Fibroblast of skin of left quadriceps (primary cell): ENCODE results near the gene GALNT18.

Source experiments
- DNase-seq, 2 experiments: peaks; one replicate each; pipeline ENCODE4 v3.0.0-alpha.2; 2013; ENCODE audit warnings: low read depth in 2 of 2

The GALNT18 gene

GRCh38 chr11:11532574-11532973 lies 89.2 kb downstream of the GALNT18 start:
- DNase-seq: no peak

DNA sequence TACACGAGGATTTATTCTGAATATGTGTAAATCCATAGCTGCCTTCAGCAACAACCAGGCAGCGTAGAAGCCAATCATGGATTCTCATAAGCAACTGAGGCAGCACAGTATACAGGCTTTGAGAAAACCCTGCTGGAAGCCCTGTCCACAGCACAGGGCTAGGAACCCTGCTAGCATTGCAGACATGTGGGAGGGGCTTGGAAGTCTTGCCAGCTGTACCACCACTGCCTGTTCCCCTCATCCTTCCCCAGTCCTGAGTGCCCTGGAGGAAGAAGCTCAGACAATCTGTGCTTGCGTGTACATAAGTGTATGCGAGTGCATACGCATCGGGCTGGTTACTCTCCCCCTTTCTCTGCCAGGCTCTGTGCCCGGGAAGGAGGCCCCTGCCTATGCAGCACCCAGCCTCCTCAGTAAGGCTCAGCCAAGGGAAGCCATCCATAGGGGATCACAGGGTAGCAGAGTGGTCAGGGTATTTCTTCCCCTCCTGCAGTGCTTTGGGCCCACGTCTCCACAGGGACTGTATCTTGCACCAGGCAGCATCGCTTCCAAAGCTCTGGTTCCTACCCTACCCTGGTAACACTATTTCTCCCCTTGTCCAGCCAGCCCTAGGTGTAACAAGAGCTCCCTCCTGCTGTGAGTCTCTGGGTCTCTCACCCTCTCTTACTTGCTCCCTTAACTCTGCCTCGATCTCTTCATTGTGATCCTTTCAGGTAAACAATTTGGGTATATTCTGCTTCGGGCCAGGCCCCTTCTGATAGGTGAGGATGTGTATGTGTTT lies 90.5 kb downstream of the GALNT18 start:
- DNase-seq: no peak

- DNase-seq: no peak
These were observed 92.8 kb downstream of the GALNT18 start for GRCh38 chr11:11528986-11529385.

GRCh38 chr11:11525283-11525682 lies 96.5 kb downstream of the GALNT18 start:
- no peak for DNase-seq

- no peak for DNase-seq
These were observed 97.3 kb downstream of the GALNT18 start for GRCh38 chr11:11524436-11525061.

- no peak for DNase-seq
These were observed 99.2 kb downstream of the GALNT18 start for GRCh38 chr11:11522591-11522990.

GRCh38 chr11:11521306-11522002 lies 100.4 kb downstream of the GALNT18 start:
- no peak for DNase-seq

DNA sequence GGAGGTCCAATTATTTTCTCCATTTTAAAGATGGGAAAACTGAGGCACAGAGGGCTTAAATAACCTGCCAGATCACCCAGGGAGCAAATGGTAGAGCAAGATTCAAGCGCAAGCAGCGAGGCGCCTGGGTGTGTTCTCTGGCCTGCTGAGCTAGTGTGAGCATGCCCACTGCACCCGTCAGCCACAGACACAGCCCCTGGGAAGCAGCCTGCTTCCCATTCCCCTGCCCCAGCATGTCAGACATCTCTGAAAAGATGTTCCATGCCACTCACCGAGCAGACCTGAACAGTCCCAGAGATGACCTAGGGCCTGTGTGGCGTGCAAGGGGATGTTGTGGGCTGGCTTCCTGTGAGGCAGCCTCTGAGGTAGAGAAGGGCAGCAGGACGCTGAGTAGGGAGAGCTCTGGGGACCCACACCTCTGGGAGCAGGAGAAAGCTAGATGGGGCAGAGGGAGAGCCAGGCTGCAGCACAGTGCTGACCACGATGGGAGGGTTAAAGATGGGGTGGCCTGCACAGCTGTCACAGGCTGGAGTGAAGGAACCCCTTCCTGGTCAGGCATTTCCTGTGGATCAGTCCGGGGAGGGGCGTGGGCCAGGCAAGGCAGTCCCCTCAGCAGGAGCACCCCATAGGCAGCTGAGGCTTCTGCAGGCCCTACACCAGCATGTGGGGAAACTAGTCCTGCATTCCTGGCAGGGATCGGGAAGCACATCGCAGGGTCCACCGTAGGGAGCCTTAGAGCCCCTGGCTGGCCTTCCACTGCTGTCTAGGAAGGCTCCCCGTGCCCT lies 101.4 kb downstream of the GALNT18 start:
- no peak for DNase-seq

DNA sequence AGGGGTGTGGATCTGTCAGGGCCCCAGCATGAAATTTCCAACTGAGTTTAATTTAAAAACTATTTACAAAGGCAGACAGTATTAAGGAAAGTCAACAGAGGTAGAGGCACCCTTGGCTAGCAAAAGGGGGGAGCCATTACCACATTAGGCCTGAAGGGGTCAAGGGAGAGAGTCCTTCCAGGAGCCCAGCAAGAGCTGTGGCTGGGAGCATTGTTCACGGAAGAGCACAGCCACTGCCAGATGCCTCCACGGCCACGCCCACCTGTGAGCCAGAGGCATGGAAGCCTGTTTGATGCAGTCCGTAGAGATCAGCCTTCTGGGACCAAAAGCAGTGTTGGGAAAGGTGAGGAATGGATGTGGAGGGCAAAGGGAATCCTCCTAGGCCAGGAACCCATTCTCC lies 102.6 kb downstream of the GALNT18 start:
- DNase-seq: no peak

GRCh38 chr11:11514246-11514645 lies 107.6 kb downstream of the GALNT18 start:
- DNase-seq: no peak

DNA sequence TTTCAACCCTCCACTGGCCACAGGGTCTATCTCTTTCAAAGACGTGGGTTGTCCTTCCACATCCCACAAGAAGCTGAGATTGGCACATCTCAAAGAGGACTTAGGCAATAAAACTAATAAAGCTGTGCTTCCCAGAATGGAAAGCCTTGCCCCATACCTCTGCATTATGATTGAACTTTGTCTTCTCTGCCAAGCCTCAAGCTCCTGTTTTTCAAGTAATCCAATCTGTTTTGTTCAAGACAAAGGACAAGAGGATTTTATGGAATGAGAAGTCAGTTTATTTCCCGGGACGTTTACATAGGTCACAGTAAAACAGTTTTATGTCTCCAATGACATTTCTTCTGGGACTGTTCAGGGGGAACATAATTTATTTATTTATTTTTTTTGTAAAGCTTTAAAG lies 108.4 kb downstream of the GALNT18 start:
- peak; percentile 1 for DNase-seq

- no peak for DNase-seq
These were observed 108.9 kb downstream of the GALNT18 start for GRCh38 chr11:11512929-11513328.

GRCh38 chr11:11512502-11512901 lies 109.3 kb downstream of the GALNT18 start:
- no peak for DNase-seq

DNA sequence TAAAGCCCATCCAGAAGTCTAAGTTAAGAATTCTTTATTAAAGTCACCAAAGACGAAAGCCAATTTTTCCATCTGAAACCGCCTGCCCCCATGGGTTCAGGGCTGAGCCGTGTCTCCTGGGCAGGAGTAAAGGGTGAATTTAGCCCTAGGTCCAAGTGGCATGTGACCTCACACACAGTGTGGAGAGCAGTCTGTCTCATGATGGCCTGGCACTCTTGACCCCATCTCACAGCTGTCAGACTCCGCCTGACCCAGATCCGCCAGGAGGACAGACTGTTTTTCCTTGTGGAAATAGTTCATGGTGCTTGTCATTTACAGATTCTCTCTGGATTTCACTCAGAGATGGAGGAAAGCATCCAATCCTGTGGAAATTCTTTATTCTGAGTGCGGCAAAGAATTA lies 109.7 kb downstream of the GALNT18 start:
- DNase-seq: no peak

DNA sequence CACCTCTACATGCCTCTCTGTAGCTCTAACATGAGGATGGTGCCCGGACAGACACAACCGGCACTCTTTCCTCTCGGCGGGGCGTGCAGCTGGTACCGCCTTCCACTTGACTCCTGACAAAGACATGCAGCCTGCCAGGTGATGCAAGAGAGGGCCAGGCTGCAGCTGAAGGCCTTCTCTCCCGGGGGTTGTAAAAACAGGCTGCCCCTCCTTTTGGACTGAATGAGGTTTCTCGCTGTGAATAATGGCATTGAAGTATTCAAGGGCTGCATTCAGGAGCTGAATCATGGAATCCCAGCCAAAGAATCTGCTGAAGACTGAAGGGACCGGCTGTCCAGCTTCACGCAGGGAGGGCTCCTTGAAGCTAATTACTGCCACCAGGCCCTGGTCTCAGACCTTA lies 110.9 kb downstream of the GALNT18 start:
- peak; percentile 1 to 12 for DNase-seq

DNA sequence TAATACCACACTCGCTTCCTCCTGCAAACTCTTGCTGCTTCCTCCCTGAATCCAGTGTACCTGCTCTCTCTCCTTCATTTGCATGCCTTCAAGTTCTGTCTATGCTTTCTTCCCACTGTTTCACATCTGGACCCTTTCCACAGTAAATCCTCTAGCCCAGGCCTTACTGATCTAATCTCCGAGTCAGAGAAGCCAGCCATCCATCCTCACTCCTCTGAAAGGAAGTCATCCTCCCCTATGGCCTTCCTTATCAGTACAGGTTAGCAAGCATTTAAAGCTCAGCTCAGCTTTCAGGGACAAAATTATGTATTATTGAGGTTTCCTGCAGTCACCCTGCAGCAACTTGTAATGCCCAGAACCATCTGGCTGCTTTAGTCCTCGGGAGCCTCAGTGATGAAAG lies 116.1 kb downstream of the GALNT18 start:
- no peak for DNase-seq

- DNase-seq: no peak
These were observed 116.6 kb downstream of the GALNT18 start for GRCh38 chr11:11505190-11505589.

DNA sequence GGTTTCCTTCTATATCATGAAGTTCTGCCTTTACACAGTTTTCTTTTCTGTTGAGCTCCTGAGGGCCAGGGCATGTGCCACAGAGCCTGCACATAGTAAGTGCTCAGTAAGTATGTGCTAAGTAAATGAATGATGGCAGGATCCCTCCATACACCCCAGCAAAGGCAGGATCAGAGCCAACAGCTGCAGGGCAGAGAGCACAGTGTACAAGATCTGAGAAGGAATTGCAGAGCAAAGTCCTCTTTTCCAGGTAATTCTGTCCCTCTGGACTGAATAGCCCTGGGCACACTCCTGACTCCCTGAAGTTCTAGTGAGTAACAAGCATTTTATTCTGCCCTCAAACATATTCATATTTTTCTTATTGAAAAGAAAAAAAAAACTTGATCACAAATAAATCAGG lies 117.7 kb downstream of the GALNT18 start:
- no peak for DNase-seq

- DNase-seq: no peak
These were observed 119.4 kb downstream of the GALNT18 start for GRCh38 chr11:11502263-11502861.

DNA sequence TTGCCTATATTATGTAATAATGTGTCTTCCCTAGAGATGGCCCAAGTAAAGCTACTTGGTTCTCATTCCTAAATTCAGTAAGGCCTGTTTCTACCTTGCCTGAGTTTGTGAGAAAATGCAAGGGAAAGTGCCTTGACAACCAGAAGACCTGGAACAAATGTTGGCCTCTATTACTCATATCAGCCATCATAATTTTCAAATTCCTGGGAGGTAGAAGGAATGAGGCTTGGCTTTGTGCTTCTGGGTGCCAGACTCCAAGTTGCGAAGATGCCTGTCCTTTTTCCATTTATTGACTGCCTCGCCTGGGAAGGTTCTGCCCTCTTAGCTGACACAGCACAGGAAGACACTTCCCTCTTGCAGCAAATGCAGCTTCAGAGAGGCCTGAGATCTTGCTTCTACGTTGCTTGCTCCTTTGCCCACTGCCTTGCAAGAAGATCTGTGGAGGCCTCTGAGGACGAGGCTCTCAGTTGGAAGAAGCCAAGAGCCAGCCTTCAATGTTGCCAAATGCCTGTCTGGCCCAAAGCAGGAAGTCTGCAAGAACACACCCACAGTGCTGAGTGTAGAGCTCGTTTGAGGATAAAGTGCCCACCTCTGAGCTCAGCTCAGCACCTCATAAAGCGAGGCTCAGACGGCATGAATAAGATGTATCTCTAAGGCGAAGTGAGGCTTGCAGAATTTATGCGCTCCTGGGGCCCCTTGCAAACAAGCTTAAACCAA lies 120.1 kb downstream of the GALNT18 start:
- no peak for DNase-seq
